Measurements from ENCODE around the gene HSP90AB1.

GRCh38 chr6:44216677-44217331 lies 30.1 kb upstream of the HSP90AB1 start, which contains the start of gene MYMX:
- TF ChIP-seq SIN3A (IDR thresholded peaks at IDR 0.05; ENCODE audit: borderline replicate concordance, insufficient read depth, low read length) (no peak), REST (IDR thresholded peaks at IDR 0.05; ENCODE audit: insufficient read depth in 1 of 2, low read depth in 2 of 2, low read length in 2 of 2) (no peak), TAF1 (IDR thresholded peaks at IDR 0.05; ENCODE audit: borderline replicate concordance, insufficient read depth, low read length) (no peak), POLR2AphosphoS5 (IDR thresholded peaks at IDR 0.05; ENCODE audit: low read depth, low read length) (no peak)
